ENCODE data around the gene TDRD10.

GRCh38 chr1:154549202-154549770 is 47.3 kb downstream of the TDRD10 start:
- TF ChIP-seq POLR2AphosphoS5 (IDR thresholded peaks at IDR 0.05) = no peak
- no peak for TF ChIP-seq CTCF (IDR thresholded peaks at IDR 0.05)
- TF ChIP-seq EP300 (IDR thresholded peaks at IDR 0.05) = no peak
- no peak for TF ChIP-seq POLR2A (IDR thresholded peaks at IDR 0.05; ENCODE audit: low read depth)

Data from esophagus muscularis mucosa (tissue), 4 donors.